Posterior cingulate gyrus (tissue), 11 donors: Measurements from ENCODE around the gene AP1M1.
"Not testable (repeated sequence)": the region's sequence is repeated elsewhere in the genome, so short reads cannot be mapped to it uniquely, and the experiment has no call there.

Source experiments
- DNase-seq, 10 donors: peaks; one replicate each; pipeline versions ENCODE4 v3.0.0 to v3.0.0-alpha.2; 2020 to 2021; ENCODE audit warnings: mixed read lengths in 3 of 10
- intact Hi-C: fragments of 100-400 bp; cut with DNase I; formaldehyde crosslinking; loops from one replicate; pipeline ENCODE4 v1.15.1; 2023

Gene AP1M1

DNA sequence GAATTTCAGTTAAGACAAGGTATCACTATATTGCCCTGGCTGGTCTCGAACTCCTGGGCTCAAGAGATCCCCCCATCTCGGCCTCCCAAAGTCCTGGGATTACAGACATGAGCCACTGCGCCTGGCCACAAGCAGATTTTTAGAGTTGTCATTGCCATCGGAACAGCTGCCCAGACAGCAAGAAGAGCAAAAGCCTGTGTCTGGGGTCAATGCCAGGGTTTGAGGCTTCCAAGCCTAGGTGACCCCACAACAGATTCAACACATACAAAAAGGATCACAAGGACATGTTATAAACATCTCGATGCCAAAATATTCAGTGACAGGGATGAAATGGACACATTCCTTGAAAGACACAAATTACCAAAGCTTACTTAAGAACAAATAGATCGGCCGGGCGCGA lies 86.8 kb downstream of the AP1M1 start:
- intact Hi-C loops, result loop anchor here (5.0 kb wide), 1 partner anchor 43 kb away; no protein-coding TSS in a partner anchor
- DNase-seq, result no peak

- intact Hi-C loops, result not testable (repeated sequence)
Measured at GRCh38 chr19:16285079-16285478, 87.4 kb downstream of the AP1M1 start.

GRCh38 chr19:16285769-16286498 lies 88.2 kb downstream of the AP1M1 start:
- intact Hi-C loops, result no loop called here
- peak in 8 of 10 donors; percentile 19 to 90 (median 40) for DNase-seq

More at GRCh38 chr19:16285079-16285478, 87.4 kb downstream of the AP1M1 start:
- not testable (repeated sequence) for DNase-seq

DNA sequence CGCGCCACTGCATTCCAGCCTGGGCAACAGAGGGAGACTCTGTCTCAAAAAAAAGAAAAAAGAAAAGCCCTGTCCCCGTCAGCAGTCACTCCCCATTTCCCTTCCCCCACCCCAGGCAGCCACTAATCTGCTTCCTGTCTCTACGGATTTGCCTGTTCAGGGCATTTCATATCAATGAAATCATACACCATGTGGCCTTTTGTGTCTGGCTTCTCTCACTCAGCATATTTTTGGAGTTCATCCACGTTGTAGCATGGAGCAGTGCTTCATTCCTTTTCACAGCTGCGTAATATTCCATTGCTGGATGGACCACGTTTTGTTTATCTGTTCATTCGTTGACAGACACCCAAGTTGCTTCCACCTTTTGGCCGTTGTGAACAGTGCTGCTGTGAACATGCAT lies 90.8 kb downstream of the AP1M1 start:
- DNase-seq, result no peak
- intact Hi-C loops, result no loop called here

- intact Hi-C loops, result no loop called here
Measured at GRCh38 chr19:16289594-16289993, 91.9 kb downstream of the AP1M1 start.

GRCh38 chr19:16290692-16291091 lies 93.0 kb downstream of the AP1M1 start:
- no peak for DNase-seq
- intact Hi-C loops, result no loop called here

More at GRCh38 chr19:16289594-16289993, 91.9 kb downstream of the AP1M1 start:
- no peak for DNase-seq

DNA sequence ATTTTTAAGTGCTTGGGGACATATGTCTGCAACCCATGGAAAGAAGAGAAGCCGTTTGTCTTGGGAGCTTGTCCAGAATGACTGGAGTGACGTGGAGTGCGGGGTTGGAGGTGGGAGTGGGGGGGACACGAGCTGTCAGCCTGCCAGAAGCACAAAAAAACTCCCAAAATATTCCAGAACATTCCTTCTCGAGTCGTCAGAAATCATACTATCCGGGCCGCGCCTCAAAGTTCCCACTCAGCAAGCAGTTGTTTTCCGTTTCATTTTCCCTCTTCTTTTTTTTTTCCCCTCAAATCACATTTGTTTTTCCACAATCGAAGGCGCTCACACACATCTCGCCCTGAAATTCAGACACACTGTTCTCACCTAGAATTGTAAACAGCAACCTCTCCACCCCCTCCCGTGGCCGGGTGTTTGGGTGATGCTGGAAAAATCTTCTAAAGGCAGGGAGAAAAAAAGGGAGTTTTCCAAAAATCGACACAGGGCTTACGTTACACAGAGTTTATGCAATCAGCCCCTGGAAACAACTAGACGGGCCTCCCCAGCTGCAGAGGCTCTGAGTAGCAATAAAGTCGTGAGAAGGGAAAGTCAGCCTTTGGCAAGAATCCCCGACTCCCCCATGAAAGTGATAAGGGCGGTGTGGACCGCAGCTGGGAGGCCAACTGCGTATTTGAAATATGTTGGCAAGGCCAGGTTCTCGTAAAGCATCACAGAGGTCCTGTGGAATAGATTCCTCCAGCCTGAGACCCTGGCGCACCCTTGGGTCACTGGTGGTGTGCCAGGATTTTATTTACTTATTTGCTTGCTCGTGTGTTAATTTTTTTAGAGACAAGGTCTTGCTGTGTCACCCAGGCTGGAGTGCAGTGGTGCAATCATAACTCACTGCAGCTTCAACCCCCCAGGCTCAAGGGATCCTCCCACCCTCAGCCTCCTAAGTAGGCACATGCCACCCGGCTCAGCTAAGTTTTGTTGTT lies 95.7 kb downstream of the AP1M1 start:
- peak in 1 of 10 donors; percentile 21 for DNase-seq
- intact Hi-C loops, result no loop called here

GRCh38 chr19:16295057-16295456 lies 97.3 kb downstream of the AP1M1 start:
- DNase-seq, result no peak
- intact Hi-C loops, result no loop called here
